HEK293 (cell line): ENCODE results near the gene PAFAH1B2.

Experiments
- GLI4 ChIP-seq: fragments of 450-650 bp; formaldehyde crosslinking; IDR thresholded peaks from 2 replicates; pipeline ENCODE4 v1.5.1; 2016; ENCODE audit warnings: missing biosample characterization, missing genetic modification characterization
- HIC1 ChIP-seq: fragments of 450-650 bp; formaldehyde crosslinking; IDR thresholded peaks from 2 replicates; pipeline ENCODE4 v1.5.1; 2016; ENCODE audit warnings: missing biosample characterization, missing genetic modification characterization
- IKZF3 ChIP-seq: fragments of 450-650 bp; IDR thresholded peaks from 2 replicates; pipeline ENCODE4 v1.5.0; 2018; ENCODE audit warnings: missing biosample characterization, mild to moderate bottlenecking, missing genetic modification characterization, moderate library complexity
- PRDM1 ChIP-seq: fragments of 450-650 bp; formaldehyde crosslinking; IDR thresholded peaks from 2 replicates; pipeline ENCODE4; 2016; ENCODE audit warnings: missing biosample characterization, missing genetic modification characterization
- SP7 ChIP-seq: fragments of 450-650 bp; formaldehyde crosslinking; IDR thresholded peaks from 2 replicates; pipeline ENCODE4 v1.5.1; 2016; ENCODE audit warnings: missing biosample characterization, missing genetic modification characterization
- TSHZ1 ChIP-seq: fragments of 450-650 bp; formaldehyde crosslinking; IDR thresholded peaks from 2 replicates; pipeline ENCODE4 v1.5.1; 2016; ENCODE audit warnings: missing biosample characterization, missing genetic modification characterization, borderline replicate concordance
- ZBTB17 ChIP-seq: fragments of 450-650 bp; formaldehyde crosslinking; IDR thresholded peaks from 2 replicates; pipeline ENCODE4 v1.5.1; 2016; ENCODE audit warnings: missing biosample characterization, missing genetic modification characterization
- ZFP3 ChIP-seq: fragments of 450-650 bp; formaldehyde crosslinking; IDR thresholded peaks from 2 replicates; pipeline ENCODE4 v1.5.1; 2016; ENCODE audit warnings: low read depth, missing biosample characterization, missing genetic modification characterization
- ZNF138 ChIP-seq: fragments of 450-650 bp; formaldehyde crosslinking; IDR thresholded peaks from 2 replicates; pipeline ENCODE4 v1.5.1; 2016; ENCODE audit warnings: missing biosample characterization, missing genetic modification characterization, borderline replicate concordance
- ZNF26 ChIP-seq: fragments of 450-650 bp; formaldehyde crosslinking; IDR thresholded peaks from 2 replicates; pipeline ENCODE4 v1.5.1; 2016; ENCODE audit warnings: missing biosample characterization, missing genetic modification characterization
- ZNF274 ChIP-seq, 2 experiments: fragments of 200-500 bp in 1 of 2; fragments of 450-650 bp in 1 of 2; sonication (Bioruptor generic) in 1 of 2; formaldehyde crosslinking in 1 of 2; IDR thresholded peaks; 2 replicates each; pipeline versions ENCODE4 v1.5.1 to v1.6.1; 2014 to 2016; ENCODE audit warnings: borderline replicate concordance in 1 of 2, inconsistent platforms in 1 of 2, low read length in 1 of 2, missing biosample characterization in 1 of 2, missing genetic modification characterization in 1 of 2
- ZNF324 ChIP-seq: fragments of 450-650 bp; formaldehyde crosslinking; IDR thresholded peaks from 2 replicates; pipeline ENCODE4 v1.5.1; 2016; ENCODE audit warnings: missing biosample characterization, missing genetic modification characterization
- ZNF335 ChIP-seq: fragments of 450-650 bp; formaldehyde crosslinking; conservative IDR thresholded peaks from 2 replicates; pipeline ENCODE4 v1.5.1; 2016; ENCODE audit warnings: missing biosample characterization, missing genetic modification characterization
- ZNF391 ChIP-seq: fragments of 450-650 bp; formaldehyde crosslinking; IDR thresholded peaks from 2 replicates; pipeline ENCODE4 v1.5.1; 2016; ENCODE audit warnings: low read depth, missing biosample characterization, missing genetic modification characterization, borderline replicate concordance
- ZNF555 ChIP-seq: fragments of 450-650 bp; formaldehyde crosslinking; conservative IDR thresholded peaks from 2 replicates; pipeline ENCODE4 v1.5.1; 2017; ENCODE audit warnings: missing biosample characterization, mild to moderate bottlenecking, missing genetic modification characterization, inconsistent platforms
- ZNF560 ChIP-seq: fragments of 450-650 bp; formaldehyde crosslinking; IDR thresholded peaks from 2 replicates; pipeline ENCODE4 v1.5.1; 2017; ENCODE audit warnings: missing biosample characterization, missing genetic modification characterization, borderline replicate concordance
- ZNF654 ChIP-seq: fragments of 450-650 bp; formaldehyde crosslinking; IDR thresholded peaks from 2 replicates; pipeline ENCODE4 v1.5.1; 2016; ENCODE audit warnings: low read depth, missing biosample characterization, missing genetic modification characterization
- TF ChIP-seq, protein P1 (sequence below): fragments of 450-650 bp; formaldehyde crosslinking; IDR thresholded peaks from 2 replicates; pipeline ENCODE4 v1.5.1; 2016; ENCODE audit warnings: missing biosample characterization, missing genetic modification characterization
- TF ChIP-seq, protein P2 (sequence below): fragments of 450-650 bp; formaldehyde crosslinking; IDR thresholded peaks from 2 replicates; pipeline ENCODE4 v1.5.1; 2016; ENCODE audit warnings: missing biosample characterization, missing genetic modification characterization
- TF ChIP-seq, protein P3 (sequence below): fragments of 450-650 bp; formaldehyde crosslinking; IDR thresholded peaks from 2 replicates; pipeline ENCODE4 v1.5.1; 2016; ENCODE audit warnings: missing biosample characterization, missing genetic modification characterization, borderline replicate concordance
- TF ChIP-seq, protein P4 (sequence below): fragments of 450-650 bp; formaldehyde crosslinking; IDR thresholded peaks from 2 replicates; pipeline ENCODE4 v1.5.1; 2016; ENCODE audit warnings: missing biosample characterization, missing genetic modification characterization

Gene PAFAH1B2

GRCh38 chr11:117098269-117099232, 45.5 kb upstream of the PAFAH1B2 start, which contains the start of gene SIK3 (continued):
- TF ChIP-seq, protein P1, sequence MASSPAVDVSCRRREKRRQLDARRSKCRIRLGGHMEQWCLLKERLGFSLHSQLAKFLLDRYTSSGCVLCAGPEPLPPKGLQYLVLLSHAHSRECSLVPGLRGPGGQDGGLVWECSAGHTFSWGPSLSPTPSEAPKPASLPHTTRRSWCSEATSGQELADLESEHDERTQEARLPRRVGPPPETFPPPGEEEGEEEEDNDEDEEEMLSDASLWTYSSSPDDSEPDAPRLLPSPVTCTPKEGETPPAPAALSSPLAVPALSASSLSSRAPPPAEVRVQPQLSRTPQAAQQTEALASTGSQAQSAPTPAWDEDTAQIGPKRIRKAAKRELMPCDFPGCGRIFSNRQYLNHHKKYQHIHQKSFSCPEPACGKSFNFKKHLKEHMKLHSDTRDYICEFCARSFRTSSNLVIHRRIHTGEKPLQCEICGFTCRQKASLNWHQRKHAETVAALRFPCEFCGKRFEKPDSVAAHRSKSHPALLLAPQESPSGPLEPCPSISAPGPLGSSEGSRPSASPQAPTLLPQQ (tag by site-specific recombination) = peak; percentile 98
- TF ChIP-seq IKZF3 (tag by site-specific recombination) = peak; percentile 81
- TF ChIP-seq ZNF391 = 0 out of 2 replicates have a peak, but pooled peaks have one; percentile 61
- peak; percentile 71 for TF ChIP-seq HIC1 (tag by site-specific recombination)
- TF ChIP-seq ZNF654 (tag by site-specific recombination) = peak; percentile 9; the same call in 1 of the 2 replicates
- no peak for TF ChIP-seq ZNF560 (tag by site-specific recombination)
- TF ChIP-seq, protein P2, sequence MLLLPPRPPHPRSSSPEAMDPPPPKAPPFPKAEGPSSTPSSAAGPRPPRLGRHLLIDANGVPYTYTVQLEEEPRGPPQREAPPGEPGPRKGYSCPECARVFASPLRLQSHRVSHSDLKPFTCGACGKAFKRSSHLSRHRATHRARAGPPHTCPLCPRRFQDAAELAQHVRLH (tag by site-specific recombination) = no peak
- TF ChIP-seq ZBTB17 (tag by site-specific recombination) = 0 out of 2 replicates have a peak, but pooled peaks have one; percentile 48
- TF ChIP-seq, protein P3, sequence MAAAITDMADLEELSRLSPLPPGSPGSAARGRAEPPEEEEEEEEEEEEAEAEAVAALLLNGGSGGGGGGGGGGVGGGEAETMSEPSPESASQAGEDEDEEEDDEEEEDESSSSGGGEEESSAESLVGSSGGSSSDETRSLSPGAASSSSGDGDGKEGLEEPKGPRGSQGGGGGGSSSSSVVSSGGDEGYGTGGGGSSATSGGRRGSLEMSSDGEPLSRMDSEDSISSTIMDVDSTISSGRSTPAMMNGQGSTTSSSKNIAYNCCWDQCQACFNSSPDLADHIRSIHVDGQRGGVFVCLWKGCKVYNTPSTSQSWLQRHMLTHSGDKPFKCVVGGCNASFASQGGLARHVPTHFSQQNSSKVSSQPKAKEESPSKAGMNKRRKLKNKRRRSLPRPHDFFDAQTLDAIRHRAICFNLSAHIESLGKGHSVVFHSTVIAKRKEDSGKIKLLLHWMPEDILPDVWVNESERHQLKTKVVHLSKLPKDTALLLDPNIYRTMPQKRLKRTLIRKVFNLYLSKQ = no peak
- no peak for TF ChIP-seq ZNF274 (IDR thresholded peaks at IDR 0.05; ENCODE audit: low read length)
- TF ChIP-seq ZNF274 (tag by site-specific recombination; IDR thresholded peaks at IDR 0.05; ENCODE audit: borderline replicate concordance) = no peak
- TF ChIP-seq, protein P4, sequence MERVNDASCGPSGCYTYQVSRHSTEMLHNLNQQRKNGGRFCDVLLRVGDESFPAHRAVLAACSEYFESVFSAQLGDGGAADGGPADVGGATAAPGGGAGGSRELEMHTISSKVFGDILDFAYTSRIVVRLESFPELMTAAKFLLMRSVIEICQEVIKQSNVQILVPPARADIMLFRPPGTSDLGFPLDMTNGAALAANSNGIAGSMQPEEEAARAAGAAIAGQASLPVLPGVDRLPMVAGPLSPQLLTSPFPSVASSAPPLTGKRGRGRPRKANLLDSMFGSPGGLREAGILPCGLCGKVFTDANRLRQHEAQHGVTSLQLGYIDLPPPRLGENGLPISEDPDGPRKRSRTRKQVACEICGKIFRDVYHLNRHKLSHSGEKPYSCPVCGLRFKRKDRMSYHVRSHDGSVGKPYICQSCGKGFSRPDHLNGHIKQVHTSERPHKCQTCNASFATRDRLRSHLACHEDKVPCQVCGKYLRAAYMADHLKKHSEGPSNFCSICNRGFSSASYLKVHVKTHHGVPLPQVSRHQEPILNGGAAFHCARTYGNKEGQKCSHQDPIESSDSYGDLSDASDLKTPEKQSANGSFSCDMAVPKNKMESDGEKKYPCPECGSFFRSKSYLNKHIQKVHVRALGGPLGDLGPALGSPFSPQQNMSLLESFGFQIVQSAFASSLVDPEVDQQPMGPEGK (tag by site-specific recombination) = peak; percentile 85
- peak; percentile 87; the same call in 1 of the 2 replicates for TF ChIP-seq ZNF324 (tag by site-specific recombination)
- TF ChIP-seq TSHZ1 = no peak
- TF ChIP-seq GLI4 (tag by site-specific recombination) = no peak
- TF ChIP-seq SP7 (tag by site-specific recombination) = peak; percentile 66
- no peak for TF ChIP-seq ZFP3
- no peak for TF ChIP-seq PRDM1 (tag by site-specific recombination)
- TF ChIP-seq ZNF555 = no peak
- TF ChIP-seq ZNF138 (tag by site-specific recombination) = no peak
- TF ChIP-seq ZNF26 = no peak
- peak; percentile 84 for TF ChIP-seq ZNF335 (tag by site-specific recombination)
